Measurements from ENCODE around the gene HNRNPC. TPM values are rescaled to one million over a fixed set of nuclear protein-coding genes. Genes with fewer than 3 reads are reported as not detected.
A peak's percentile ranks its signal among the peaks of the same experiment; 100 is the strongest.

Gene HNRNPC
- total RNA-seq, 4 donors from 2014 or later = 192 to 343 (median 212) TPM

DNA sequence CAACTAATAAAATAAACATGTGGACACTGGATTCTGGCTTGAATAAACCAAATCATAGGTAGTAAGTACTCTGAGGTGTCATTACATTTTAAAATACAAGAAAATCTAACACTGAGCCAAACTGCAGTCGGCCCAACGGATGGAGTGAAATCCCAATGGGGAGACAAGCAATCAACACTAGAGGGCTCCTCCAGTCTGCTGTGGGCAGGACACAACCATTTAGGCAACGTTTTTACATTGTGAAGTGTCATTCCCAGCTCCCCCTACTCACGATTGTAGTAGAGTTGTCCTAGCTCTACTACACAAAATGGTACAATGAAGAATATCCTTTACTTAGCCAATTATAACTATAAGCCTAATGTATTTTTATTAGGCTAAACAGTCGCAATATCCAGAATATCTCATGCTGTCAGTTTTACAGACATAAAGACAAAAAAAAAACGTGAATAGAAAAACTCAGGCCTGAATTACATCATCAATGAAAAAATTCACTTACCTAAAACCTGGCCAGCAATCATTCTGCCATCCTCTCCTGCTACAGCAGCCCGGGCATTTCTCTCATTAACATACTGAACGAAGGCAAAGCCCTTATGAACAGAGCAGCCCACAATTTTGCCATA is 35.7 kb downstream of the HNRNPC start:
- 59 to 63% methylated on average over 6 to 8 of the region's 8 CpGs for WGBS, 2 donors (ENCODE audit: low coverage in 1 of 2)
- Histone ChIP-seq H3K36me3 (peaks cover 0 to 38% (median 17%) of the 10 kb centered on the region in 4 donors), H3K9me3 (no peaks in the 10 kb centered on the region), H3K27ac (no peak overlapping the region), H3K27me3 (no peaks in the 10 kb centered on the region), H3K4me1 (peaks cover 7 to 66% (median 24%) of the 10 kb centered on the region in 4 donors), H3K4me3 (no peak overlapping the region)
- intact Hi-C loops (cut with DNase I; ENCODE audit: low total_unique reads) (no loop called here), in situ Hi-C loops (cut with MboI; ENCODE audit: low pct_ligation_motif_present in 1 of 4, low pct_unique_long_range_greater_than_20kb in 1 of 4, low sequenced_read_pairs in 3 of 4) (loop anchor here in 1 of 4 donors (25.0 kb wide), 1 partner anchor 154 kb away; the partner anchor contains the start of gene SUPT16H)
- no peak for DNase-seq
- no peak for TF ChIP-seq POLR2A (IDR thresholded peaks at IDR 0.05)
- TF ChIP-seq, protein P1, sequence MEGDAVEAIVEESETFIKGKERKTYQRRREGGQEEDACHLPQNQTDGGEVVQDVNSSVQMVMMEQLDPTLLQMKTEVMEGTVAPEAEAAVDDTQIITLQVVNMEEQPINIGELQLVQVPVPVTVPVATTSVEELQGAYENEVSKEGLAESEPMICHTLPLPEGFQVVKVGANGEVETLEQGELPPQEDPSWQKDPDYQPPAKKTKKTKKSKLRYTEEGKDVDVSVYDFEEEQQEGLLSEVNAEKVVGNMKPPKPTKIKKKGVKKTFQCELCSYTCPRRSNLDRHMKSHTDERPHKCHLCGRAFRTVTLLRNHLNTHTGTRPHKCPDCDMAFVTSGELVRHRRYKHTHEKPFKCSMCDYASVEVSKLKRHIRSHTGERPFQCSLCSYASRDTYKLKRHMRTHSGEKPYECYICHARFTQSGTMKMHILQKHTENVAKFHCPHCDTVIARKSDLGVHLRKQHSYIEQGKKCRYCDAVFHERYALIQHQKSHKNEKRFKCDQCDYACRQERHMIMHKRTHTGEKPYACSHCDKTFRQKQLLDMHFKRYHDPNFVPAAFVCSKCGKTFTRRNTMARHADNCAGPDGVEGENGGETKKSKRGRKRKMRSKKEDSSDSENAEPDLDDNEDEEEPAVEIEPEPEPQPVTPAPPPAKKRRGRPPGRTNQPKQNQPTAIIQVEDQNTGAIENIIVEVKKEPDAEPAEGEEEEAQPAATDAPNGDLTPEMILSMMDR (IDR thresholded peaks at IDR 0.05) = peak in 2 of 5 experiments; percentile 11 to 16
- no peak for TF ChIP-seq POLR2AphosphoS5 (IDR thresholded peaks at IDR 0.05)
- no peak for TF ChIP-seq EP300 (IDR thresholded peaks at IDR 0.05; ENCODE audit: low read depth)

DNA sequence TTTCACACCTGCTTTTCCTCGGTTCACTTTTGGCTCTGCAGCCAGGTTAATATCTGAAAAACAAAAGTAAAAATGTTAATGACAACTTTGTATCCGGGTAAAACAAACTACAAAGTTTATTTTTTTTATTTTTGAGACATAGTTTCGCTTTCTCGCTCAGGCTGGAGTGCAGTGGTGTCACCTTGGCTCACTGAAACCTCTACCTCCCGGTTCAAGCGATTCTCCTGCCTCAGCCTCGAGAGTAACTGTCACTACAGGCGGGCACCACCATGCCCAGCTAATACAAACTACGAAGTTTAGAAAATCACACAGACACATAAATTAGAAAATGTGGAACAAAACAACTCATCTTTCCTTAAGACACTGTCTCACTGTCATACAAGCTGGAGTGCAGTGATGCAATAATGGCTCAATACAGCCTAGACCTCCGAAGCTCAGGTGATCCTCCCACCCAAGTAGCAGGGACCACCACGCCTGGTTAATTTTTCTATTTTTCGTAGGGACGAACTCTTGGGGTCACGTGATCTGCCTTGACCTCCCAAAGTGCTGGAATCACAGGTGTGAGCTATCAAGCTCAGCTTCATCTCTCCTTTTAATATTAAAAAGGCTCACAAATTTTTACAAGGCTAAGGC is 38.1 kb downstream of the HNRNPC start:
- TF ChIP-seq POLR2A (IDR thresholded peaks at IDR 0.05) (no peak), POLR2AphosphoS5 (IDR thresholded peaks at IDR 0.05) (no peak), EP300 (IDR thresholded peaks at IDR 0.05; ENCODE audit: low read depth) (no peak)
- TF ChIP-seq, protein P1 (IDR thresholded peaks at IDR 0.05) = no peak
- WGBS, 2 donors (ENCODE audit: low coverage in 1 of 2) = 79 to 82% methylated on average over 8 to 14 of the region's 14 CpGs
- in situ Hi-C loops (cut with MboI; ENCODE audit: low pct_ligation_motif_present in 1 of 4, low pct_unique_long_range_greater_than_20kb in 1 of 4, low sequenced_read_pairs in 3 of 4) (loop anchor here in 1 of 4 donors (25.0 kb wide), 1 partner anchor 156 kb away; the partner anchor contains the start of gene SUPT16H), intact Hi-C loops (cut with DNase I; ENCODE audit: low total_unique reads) (no loop called here)
- peaks cover 0 to 53% (median 23%) of the 10 kb centered on the region in 4 donors for H3K36me3 ChIP-seq
- H3K4me3 ChIP-seq = no peak overlapping the region
- H3K4me1 ChIP-seq = peaks cover 7 to 58% (median 22%) of the 10 kb centered on the region in 4 donors
- H3K9me3 ChIP-seq = no peaks in the 10 kb centered on the region
- no peaks in the 10 kb centered on the region for H3K27me3 ChIP-seq
- peak overlapping the region in 1 of 4 donors; percentile 7 for H3K27ac ChIP-seq
- no peak for DNase-seq

DNA sequence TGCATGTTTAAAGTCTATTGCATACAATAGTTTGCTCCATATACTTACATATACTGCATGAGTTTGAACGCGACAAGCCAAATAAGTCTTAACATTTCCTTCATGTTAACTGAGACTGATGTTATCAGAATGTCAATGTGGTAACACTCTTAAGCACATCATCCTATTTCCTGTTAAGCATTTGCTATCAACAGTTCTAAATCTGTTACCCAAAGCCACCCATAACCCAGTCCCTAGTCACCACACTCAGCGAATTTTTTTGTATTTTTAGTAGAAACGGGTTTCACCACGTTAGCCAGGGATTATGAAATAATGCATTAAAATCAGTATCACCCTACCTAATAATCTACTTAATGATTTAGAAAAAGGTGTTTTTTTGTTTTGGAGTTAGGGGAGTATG is 39.4 kb downstream of the HNRNPC start:
- in situ Hi-C loops (cut with MboI; ENCODE audit: low pct_ligation_motif_present in 1 of 4, low pct_unique_long_range_greater_than_20kb in 1 of 4, low sequenced_read_pairs in 3 of 4) (loop anchor here in 1 of 4 donors (25.0 kb wide), 1 partner anchor 157 kb away; the partner anchor contains the start of gene SUPT16H), intact Hi-C loops (cut with DNase I; ENCODE audit: low total_unique reads) (no loop called here)
- no peaks in the 10 kb centered on the region for H3K27me3 ChIP-seq
- peaks cover 7 to 46% (median 19%) of the 10 kb centered on the region in 4 donors for H3K4me1 ChIP-seq
- no peaks in the 10 kb centered on the region for H3K9me3 ChIP-seq
- H3K36me3 ChIP-seq = peaks cover 0 to 58% (median 26%) of the 10 kb centered on the region in 4 donors
- H3K27ac ChIP-seq = no peak overlapping the region
- no peak overlapping the region for H3K4me3 ChIP-seq
- DNase-seq = no peak
- WGBS, 2 donors (ENCODE audit: low coverage in 1 of 2) = 64 to 76% methylated on average over 5 of the region's 5 CpGs
- no peak for TF ChIP-seq EP300 (IDR thresholded peaks at IDR 0.05; ENCODE audit: low read depth)
- TF ChIP-seq POLR2A (IDR thresholded peaks at IDR 0.05) = no peak
- TF ChIP-seq POLR2AphosphoS5 (IDR thresholded peaks at IDR 0.05) = no peak
- TF ChIP-seq, protein P1 (IDR thresholded peaks at IDR 0.05) = no peak

DNA sequence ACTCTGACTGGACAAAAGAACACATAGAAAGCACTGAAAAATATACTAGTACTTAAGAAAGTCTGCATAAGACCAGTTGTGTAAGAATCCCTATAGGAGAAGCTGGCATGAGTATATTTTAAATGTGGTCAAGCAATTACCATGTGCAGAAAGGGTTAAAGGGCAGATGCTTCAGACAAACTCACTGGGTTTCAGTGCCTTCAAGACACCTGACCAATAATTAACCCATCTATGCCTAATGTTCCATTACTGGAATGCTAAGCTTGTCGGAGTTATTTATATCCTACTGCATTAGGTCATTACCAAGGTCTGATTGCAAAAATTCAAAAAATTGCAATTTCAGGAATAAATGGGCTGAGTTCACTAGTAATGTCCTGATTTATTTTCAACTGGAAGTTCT is 41.3 kb downstream of the HNRNPC start:
- no peak overlapping the region for H3K4me3 ChIP-seq
- intact Hi-C loops (cut with DNase I; ENCODE audit: low total_unique reads) = no loop called here
- no peak overlapping the region for H3K27ac ChIP-seq
- H3K9me3 ChIP-seq = no peaks in the 10 kb centered on the region
- no peak for DNase-seq
- no peak for TF ChIP-seq EP300 (IDR thresholded peaks at IDR 0.05; ENCODE audit: low read depth)
- no peak for TF ChIP-seq POLR2A (IDR thresholded peaks at IDR 0.05)
- TF ChIP-seq, protein P1 (IDR thresholded peaks at IDR 0.05) = no peak
- no peak for TF ChIP-seq POLR2AphosphoS5 (IDR thresholded peaks at IDR 0.05)
- in situ Hi-C loops (cut with MboI; ENCODE audit: low pct_ligation_motif_present in 1 of 4, low pct_unique_long_range_greater_than_20kb in 1 of 4, low sequenced_read_pairs in 3 of 4) = loop anchor here in 1 of 4 donors (25.0 kb wide), 1 partner anchor 159 kb away; the partner anchor contains the start of gene SUPT16H
- 94 to 100% methylated on average over 1 of the region's 1 CpG for WGBS, 2 donors (ENCODE audit: low coverage in 1 of 2)
- H3K27me3 ChIP-seq = no peaks in the 10 kb centered on the region
- peaks cover 0 to 66% (median 28%) of the 10 kb centered on the region in 4 donors for H3K36me3 ChIP-seq
- peaks cover 3 to 30% (median 12%) of the 10 kb centered on the region in 4 donors for H3K4me1 ChIP-seq

Data from transverse colon (tissue), 4 donors.